HEK293 (cell line): ENCODE measurements around the gene BMAL1.

Experiments used
- CTCF ChIA-PET: fragments of 350-600 bp; formaldehyde crosslinking; extraction: SDS; loops from one replicate; lab custom pipeline; 2021; ENCODE audit warnings: antibody characterized with exemption; lab: Yijun Ruan, JAX
- POLR2A ChIA-PET: fragments of 300-600 bp; formaldehyde crosslinking; extraction: SDS; loops from one replicate; lab custom pipeline; 2020; ENCODE audit warnings: antibody characterized with exemption, inconsistent platforms; lab: Yijun Ruan, JAX
- H3K27ac ChIP-seq: fragments of 200-500 bp; sonication (Bioruptor generic); 2 replicates; pipeline ENCODE4 v1.5.1; 2014; ENCODE audit warnings: low read depth, low read length, control low read depth, inconsistent platforms; ENCODE audit errors: extremely low read depth
- H3K36me3 ChIP-seq, 2 experiments: fragments of 200-500 bp in 1 of 2; sonication (Bioruptor generic) in 1 of 2; 1 replicate in 1 of 2; 2 replicates in 1 of 2; pipeline ENCODE4 v1.5.1; 2014 to 2017; ENCODE audit warnings: inconsistent platforms in 2 of 2, low read length in 2 of 2; ENCODE audit not compliant: control insufficient read depth in 2 of 2, insufficient read depth in 1 of 2
- H3K4me1 ChIP-seq: fragments of 200-500 bp; sonication (Bioruptor generic); 2 replicates; pipeline ENCODE4 v1.5.1; 2014; ENCODE audit warnings: mild to moderate bottlenecking, low read length, inconsistent platforms; ENCODE audit not compliant: control insufficient read depth, insufficient read depth
- H3K4me3 ChIP-seq: 2 replicates; pipeline ENCODE4 v1.5.1; 2011; ENCODE audit warnings: low read depth, mild to moderate bottlenecking, control low read depth, low read length, moderate library complexity
- H3K9me3 ChIP-seq: fragments of 200-500 bp; sonication (Bioruptor generic); 2 replicates; pipeline ENCODE4 v1.5.1; 2014; ENCODE audit warnings: low read depth, low read length, inconsistent platforms; ENCODE audit not compliant: control insufficient read depth, insufficient read depth
- ZNF155 ChIP-seq: fragments of 450-650 bp; formaldehyde crosslinking; IDR thresholded peaks from 2 replicates; pipeline ENCODE4 v1.5.1; 2016; ENCODE audit warnings: missing biosample characterization, missing genetic modification characterization
- ZNF571 ChIP-seq: fragments of 450-650 bp; formaldehyde crosslinking; IDR thresholded peaks from 2 replicates; pipeline ENCODE4 v1.5.0; 2017; ENCODE audit warnings: missing biosample characterization, missing genetic modification characterization
- ZNF660 ChIP-seq: fragments of 450-650 bp; IDR thresholded peaks from 2 replicates; pipeline ENCODE4 v1.5.1; 2018; ENCODE audit warnings: missing biosample characterization, mild to moderate bottlenecking, missing genetic modification characterization
- ZNF664 ChIP-seq: fragments of 450-650 bp; formaldehyde crosslinking; IDR thresholded peaks from 2 replicates; pipeline ENCODE4 v1.5.1; 2016; ENCODE audit warnings: missing biosample characterization, missing genetic modification characterization
- ZNF670 ChIP-seq: fragments of 450-650 bp; formaldehyde crosslinking; IDR thresholded peaks from 2 replicates; pipeline ENCODE4 v1.5.1; 2016; ENCODE audit warnings: missing biosample characterization, missing genetic modification characterization, low read depth
- ZNF776 ChIP-seq: fragments of 450-650 bp; formaldehyde crosslinking; IDR thresholded peaks from 2 replicates; pipeline ENCODE4 v1.5.0; 2017; ENCODE audit warnings: missing biosample characterization, missing genetic modification characterization, borderline replicate concordance
- TF ChIP-seq, protein P1 (sequence below): fragments of 450-650 bp; formaldehyde crosslinking; IDR thresholded peaks from 2 replicates; pipeline ENCODE4 v1.5.1; 2016; ENCODE audit warnings: missing biosample characterization, missing genetic modification characterization
- TF ChIP-seq, protein P2 (sequence below): fragments of 450-650 bp; formaldehyde crosslinking; conservative IDR thresholded peaks from 2 replicates; pipeline ENCODE4 v1.5.1; 2016; ENCODE audit warnings: low read depth, missing biosample characterization, missing genetic modification characterization
- TF ChIP-seq, protein P3 (sequence below): fragments of 450-650 bp; formaldehyde crosslinking; IDR thresholded peaks from 2 replicates; pipeline ENCODE4 v1.5.1; 2017; ENCODE audit warnings: missing biosample characterization, missing genetic modification characterization
- TF ChIP-seq, protein P4 (sequence below): fragments of 450-650 bp; formaldehyde crosslinking; IDR thresholded peaks from 2 replicates; pipeline ENCODE4 v1.5.1; 2016; ENCODE audit warnings: missing biosample characterization, missing genetic modification characterization

The BMAL1 gene

DNA sequence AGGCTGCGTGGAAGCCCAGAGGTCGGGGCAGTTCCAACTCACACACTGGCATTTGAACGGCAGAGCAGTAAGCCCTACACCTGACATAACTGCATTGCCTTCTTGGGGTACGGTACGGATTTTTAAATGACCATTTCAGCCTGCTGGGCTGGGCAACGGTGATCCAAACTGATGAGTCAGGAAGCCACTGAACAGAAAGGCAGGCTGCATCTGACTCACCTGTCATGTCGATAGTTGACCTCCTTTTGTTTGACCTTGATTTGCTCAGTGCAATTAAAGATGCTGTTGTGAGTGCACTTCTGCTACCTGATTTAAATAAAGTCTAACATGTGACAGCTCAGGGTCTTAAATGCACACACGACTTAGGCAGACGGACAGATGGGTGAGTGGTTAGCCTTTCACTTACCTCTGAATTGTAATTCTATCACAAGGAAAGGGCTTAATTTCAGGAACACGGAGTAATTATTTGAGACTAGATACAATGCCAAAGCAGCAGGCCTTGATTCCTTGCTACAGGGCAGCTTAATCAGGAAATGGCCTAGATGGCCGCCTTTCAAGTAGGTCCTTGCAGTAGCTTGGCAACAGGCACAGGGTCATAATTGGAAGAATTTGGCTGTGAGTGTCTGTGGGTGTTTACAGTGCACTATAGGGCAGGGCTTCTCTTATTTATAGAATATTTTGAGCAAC, 52.2 kb downstream of the BMAL1 start:
- POLR2A ChIA-PET, result no interaction called here
- Histone ChIP-seq H3K4me3 (no peak overlapping the region), H3K4me1 (peaks cover 3% of the 10 kb centered on the region; the same call in 1 of the 2 replicates)
- TF ChIP-seq, protein P1, sequence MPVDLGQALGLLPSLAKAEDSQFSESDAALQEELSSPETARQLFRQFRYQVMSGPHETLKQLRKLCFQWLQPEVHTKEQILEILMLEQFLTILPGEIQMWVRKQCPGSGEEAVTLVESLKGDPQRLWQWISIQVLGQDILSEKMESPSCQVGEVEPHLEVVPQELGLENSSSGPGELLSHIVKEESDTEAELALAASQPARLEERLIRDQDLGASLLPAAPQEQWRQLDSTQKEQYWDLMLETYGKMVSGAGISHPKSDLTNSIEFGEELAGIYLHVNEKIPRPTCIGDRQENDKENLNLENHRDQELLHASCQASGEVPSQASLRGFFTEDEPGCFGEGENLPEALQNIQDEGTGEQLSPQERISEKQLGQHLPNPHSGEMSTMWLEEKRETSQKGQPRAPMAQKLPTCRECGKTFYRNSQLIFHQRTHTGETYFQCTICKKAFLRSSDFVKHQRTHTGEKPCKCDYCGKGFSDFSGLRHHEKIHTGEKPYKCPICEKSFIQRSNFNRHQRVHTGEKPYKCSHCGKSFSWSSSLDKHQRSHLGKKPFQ, result no peak
- TF ChIP-seq ZNF664 (tag by site-specific recombination), result no peak
- TF ChIP-seq, protein P2, sequence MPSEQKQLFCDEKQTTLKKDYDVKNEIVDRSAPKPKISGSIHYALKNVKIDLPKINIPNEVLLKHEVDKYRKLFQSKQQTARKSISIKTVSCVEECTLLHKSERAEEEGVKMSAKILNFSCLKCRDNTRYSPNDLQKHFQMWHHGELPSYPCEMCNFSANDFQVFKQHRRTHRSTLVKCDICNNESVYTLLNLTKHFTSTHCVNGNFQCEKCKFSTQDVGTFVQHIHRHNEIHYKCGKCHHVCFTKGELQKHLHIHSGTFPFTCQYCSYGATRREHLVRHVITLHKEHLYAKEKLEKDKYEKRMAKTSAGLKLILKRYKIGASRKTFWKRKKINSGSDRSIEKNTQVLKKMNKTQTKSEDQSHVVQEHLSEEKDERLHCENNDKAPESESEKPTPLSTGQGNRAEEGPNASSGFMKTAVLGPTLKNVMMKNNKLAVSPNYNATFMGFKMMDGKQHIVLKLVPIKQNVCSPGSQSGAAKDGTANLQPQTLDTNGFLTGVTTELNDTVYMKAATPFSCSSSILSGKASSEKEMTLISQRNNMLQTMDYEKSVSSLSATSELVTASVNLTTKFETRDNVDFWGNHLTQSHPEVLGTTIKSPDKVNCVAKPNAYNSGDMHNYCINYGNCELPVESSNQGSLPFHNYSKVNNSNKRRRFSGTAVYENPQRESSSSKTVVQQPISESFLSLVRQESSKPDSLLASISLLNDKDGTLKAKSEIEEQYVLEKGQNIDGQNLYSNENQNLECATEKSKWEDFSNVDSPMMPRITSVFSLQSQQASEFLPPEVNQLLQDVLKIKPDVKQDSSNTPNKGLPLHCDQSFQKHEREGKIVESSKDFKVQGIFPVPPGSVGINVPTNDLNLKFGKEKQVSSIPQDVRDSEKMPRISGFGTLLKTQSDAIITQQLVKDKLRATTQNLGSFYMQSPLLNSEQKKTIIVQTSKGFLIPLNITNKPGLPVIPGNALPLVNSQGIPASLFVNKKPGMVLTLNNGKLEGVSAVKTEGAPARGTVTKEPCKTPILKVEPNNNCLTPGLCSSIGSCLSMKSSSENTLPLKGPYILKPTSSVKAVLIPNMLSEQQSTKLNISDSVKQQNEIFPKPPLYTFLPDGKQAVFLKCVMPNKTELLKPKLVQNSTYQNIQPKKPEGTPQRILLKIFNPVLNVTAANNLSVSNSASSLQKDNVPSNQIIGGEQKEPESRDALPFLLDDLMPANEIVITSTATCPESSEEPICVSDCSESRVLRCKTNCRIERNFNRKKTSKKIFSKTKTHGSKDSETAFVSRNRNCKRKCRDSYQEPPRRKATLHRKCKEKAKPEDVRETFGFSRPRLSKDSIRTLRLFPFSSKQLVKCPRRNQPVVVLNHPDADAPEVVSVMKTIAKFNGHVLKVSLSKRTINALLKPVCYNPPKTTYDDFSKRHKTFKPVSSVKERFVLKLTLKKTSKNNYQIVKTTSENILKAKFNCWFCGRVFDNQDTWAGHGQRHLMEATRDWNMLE (tag by site-specific recombination), result no peak
- TF ChIP-seq, all 188 proteins: peak for 0
- Histone ChIP-seq H3K27ac (no peak overlapping the region), H3K36me3 (no peaks in the 10 kb centered on the region), H3K9me3 (no peaks in the 10 kb centered on the region)
- CTCF ChIA-PET, result interaction anchor here (1.6 to 2.3 kb wide), 2 partner anchors 15 to 119 kb away, joined by 5 to 11 read pairs; no protein-coding TSS in a partner anchor

DNA sequence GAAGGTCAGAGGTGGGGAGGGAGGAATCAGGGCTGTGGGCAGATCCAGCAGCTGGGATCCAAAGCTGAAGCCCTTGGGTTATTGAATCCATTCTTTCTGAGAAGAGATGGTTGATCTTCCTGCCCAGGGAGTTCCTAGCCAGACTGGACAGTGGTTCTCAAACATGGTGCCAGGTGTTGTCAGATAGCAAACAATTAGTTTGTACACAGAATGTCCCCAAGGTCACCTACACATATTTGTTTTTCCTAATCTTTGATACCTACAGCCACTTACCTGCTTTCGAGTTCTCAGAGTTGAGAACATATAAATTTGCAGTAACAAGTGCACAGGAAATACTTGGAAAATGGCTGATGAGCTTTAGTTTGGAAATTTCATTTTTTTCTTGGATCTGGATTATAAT, 54.5 kb downstream of the BMAL1 start:
- Histone ChIP-seq H3K27ac (no peak overlapping the region), H3K9me3 (no peaks in the 10 kb centered on the region), H3K36me3 (no peaks in the 10 kb centered on the region), H3K4me1 (peaks cover 3% of the 10 kb centered on the region; the same call in 1 of the 2 replicates), H3K4me3 (no peak overlapping the region)
- ChIA-PET POLR2A (no interaction called here), CTCF (interaction anchor here (1.1 kb wide), 1 partner anchor 176 kb away, joined by 3 read pairs; no protein-coding TSS in a partner anchor)
- TF ChIP-seq ZNF670 (no peak), ZNF571 (no peak), ZNF776 (no peak), ZNF660 (no peak), ZNF155 (tag by site-specific recombination) (no peak)
- TF ChIP-seq, protein P3, sequence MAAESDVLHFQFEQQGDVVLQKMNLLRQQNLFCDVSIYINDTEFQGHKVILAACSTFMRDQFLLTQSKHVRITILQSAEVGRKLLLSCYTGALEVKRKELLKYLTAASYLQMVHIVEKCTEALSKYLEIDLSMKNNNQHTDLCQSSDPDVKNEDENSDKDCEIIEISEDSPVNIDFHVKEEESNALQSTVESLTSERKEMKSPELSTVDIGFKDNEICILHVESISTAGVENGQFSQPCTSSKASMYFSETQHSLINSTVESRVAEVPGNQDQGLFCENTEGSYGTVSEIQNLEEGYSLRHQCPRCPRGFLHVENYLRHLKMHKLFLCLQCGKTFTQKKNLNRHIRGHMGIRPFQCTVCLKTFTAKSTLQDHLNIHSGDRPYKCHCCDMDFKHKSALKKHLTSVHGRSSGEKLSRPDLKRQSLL (tag by site-specific recombination), result no peak
- TF ChIP-seq, protein P1, result no peak
- TF ChIP-seq, protein P4, sequence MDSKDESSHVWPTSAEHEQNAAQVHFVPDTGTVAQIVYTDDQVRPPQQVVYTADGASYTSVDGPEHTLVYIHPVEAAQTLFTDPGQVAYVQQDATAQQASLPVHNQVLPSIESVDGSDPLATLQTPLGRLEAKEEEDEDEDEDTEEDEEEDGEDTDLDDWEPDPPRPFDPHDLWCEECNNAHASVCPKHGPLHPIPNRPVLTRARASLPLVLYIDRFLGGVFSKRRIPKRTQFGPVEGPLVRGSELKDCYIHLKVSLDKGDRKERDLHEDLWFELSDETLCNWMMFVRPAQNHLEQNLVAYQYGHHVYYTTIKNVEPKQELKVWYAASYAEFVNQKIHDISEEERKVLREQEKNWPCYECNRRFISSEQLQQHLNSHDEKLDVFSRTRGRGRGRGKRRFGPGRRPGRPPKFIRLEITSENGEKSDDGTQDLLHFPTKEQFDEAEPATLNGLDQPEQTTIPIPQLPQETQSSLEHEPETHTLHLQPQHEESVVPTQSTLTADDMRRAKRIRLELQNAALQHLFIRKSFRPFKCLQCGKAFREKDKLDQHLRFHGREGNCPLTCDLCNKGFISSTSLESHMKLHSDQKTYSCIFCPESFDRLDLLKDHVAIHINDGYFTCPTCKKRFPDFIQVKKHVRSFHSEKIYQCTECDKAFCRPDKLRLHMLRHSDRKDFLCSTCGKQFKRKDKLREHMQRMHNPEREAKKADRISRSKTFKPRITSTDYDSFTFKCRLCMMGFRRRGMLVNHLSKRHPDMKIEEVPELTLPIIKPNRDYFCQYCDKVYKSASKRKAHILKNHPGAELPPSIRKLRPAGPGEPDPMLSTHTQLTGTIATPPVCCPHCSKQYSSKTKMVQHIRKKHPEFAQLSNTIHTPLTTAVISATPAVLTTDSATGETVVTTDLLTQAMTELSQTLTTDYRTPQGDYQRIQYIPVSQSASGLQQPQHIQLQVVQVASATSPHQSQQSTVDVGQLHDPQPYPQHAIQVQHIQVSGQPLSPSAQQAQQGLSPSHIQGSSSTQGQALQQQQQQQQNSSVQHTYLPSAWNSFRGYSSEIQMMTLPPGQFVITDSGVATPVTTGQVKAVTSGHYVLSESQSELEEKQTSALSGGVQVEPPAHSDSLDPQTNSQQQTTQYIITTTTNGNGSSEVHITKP (tag by site-specific recombination), result no peak
